Adrenal gland (tissue), 12 donors: ENCODE measurements around the gene DSE. TPM values are rescaled to one million over a fixed set of nuclear protein-coding genes. Genes with fewer than 3 reads are reported as not detected.

Experiments
- DNase-seq, 7 donors: peaks; one replicate each; pipeline ENCODE4 v3.0.0-alpha.2; 2019 to 2020
- H3K27ac ChIP-seq, 5 donors: fragments of 200-600 bp; sonication (generic) in 4 of 5; 1 replicate in 3 of 5; 2 replicates in 2 of 5; pipeline versions ENCODE4 v1.5.1 to v1.8.0; 2016 to 2020; ENCODE audit warnings: mild to moderate bottlenecking in 1 of 5
- H3K27me3 ChIP-seq: fragments of 200-600 bp; 2 replicates; pipeline ENCODE4 v1.8.0; 2021
- H3K36me3 ChIP-seq, 2 donors: fragments of 200-600 bp; replicated peaks in 1 of 2; 1 replicate in 1 of 2; 2 replicates in 1 of 2; pipeline versions ENCODE4 v1.5.1 to v1.8.0; 2018 to 2022
- H3K4me1 ChIP-seq, 2 donors: fragments of 200-600 bp; replicated peaks in 1 of 2; 1 replicate in 1 of 2; 2 replicates in 1 of 2; pipeline versions ENCODE4 v1.5.1 to v1.8.0; 2018 to 2021
- H3K4me3 ChIP-seq, 4 donors: fragments of 200-600 bp; sonication (generic) in 3 of 4; one replicate each; pipeline ENCODE4 v1.5.1; 2016 to 2018
- H3K9me3 ChIP-seq, 3 donors: fragments of 200-600 bp; sonication (generic) in 1 of 3; replicated peaks in 1 of 3; 1 replicate in 2 of 3; 2 replicates in 1 of 3; pipeline versions ENCODE4 v1.5.1 to v1.8.0; 2016 to 2021
- CTCF ChIP-seq, 6 experiments: fragments of 450-650 bp in 4 of 6; fragments of 200-600 bp in 2 of 6; sonication (generic) in 1 of 6; IDR thresholded peaks; 1 replicate in 5 of 6; 2 replicates in 1 of 6; pipeline versions ENCODE4 v1.5.1 to v1.8.0; 2016 to 2021; ENCODE audit warnings: antibody characterized with exemption in 6 of 6, mild to moderate bottlenecking in 2 of 6, moderate library complexity in 1 of 6
- POLR2A ChIP-seq, 2 donors: fragments of 450-650 bp; IDR thresholded peaks; one replicate each; pipeline ENCODE4 v1.6.1; 2017; ENCODE audit warnings: antibody characterized with exemption in 2 of 2, mild to moderate bottlenecking in 2 of 2, moderate library complexity in 1 of 2
- WGBS, 4 donors: extraction: QIAGEN DNeasy Blood & Tissue Kit in 2 of 4; methylation state at CpG; one replicate each; pipeline versions ENCODE4 v1.1.5 to v1.1.7; 2013 to 2017; 5-methylcytosine and 5-hydroxymethylcytosine counted together
- intact Hi-C, 2 donors: fragments of 100-400 bp; cut with DNase I; formaldehyde crosslinking; loops; one replicate each; pipeline versions ENCODE4 v1.14.1 to v1.15.0; 2022 to 2023
- polyA plus RNA-seq, 3 donors: library from polyadenylated mRNA; stranded (reverse); fragments of 200-250 nt in 2 of 3; fragments of 350-450 nt in 1 of 3; fragmentation: Illumina TruSeq in 1 of 3; extraction: RNeasy Lipid Tissue Mini Kit (QIAGEN cat#74804) in 1 of 3; gene quantifications; one replicate each; pipeline ENCODE4 v1.2.3, GENCODE V29; 2013 to 2014
- total RNA-seq, 9 donors: library from RNA; depleted of rRNA in 4 of 9; stranded (reverse); fragments of >200 nt in 4 of 9; fragments of 120-200 nt in 1 of 9; fragmentation: NEBNext Ultra II Directional in 1 of 9; extraction: Animal tissue kit (Norgen Biotek cat#: 25700) in 1 of 9; gene quantifications; one replicate each; pipeline versions ENCODE4 v1.1.0 to v1.2.4, GENCODE V29; 2013 to 2023
- donor health status: healthy with polysubstance abuse.
- donor health status: Bipolar disorder and iron deficiency.
- donor health status: DM: yes; HTN: yes; CAD: no.
- donor health status: DM: no; HTN: no; CAD: no.
- donor health status: DM: no; HTN: no; CAD: no.
- donor health status: DM: yes; HTN: yes; CAD: no.

Gene DSE
- total and polyA plus RNA-seq, 12 donors = 7.7 to 67.4 (median 35.0) TPM

GRCh38 chr6:116450185-116450710 is 79.5 kb downstream of the DSE start:
- Histone ChIP-seq H3K4me1 (peaks cover 3 to 16% of the 10 kb centered on the region in 2 donors), H3K27me3 (no peaks in the 10 kb centered on the region), H3K4me3 (no peak overlapping the region), H3K27ac (no peak overlapping the region), H3K9me3 (no peaks in the 10 kb centered on the region), H3K36me3 (no peaks in the 10 kb centered on the region)
- WGBS, 4 donors = 76 to 89% (median 82%) methylated on average over 1 of the region's 1 CpG
- TF ChIP-seq CTCF (IDR thresholded peaks at IDR 0.05) (no peak), POLR2A (IDR thresholded peaks at IDR 0.05) (no peak)
- intact Hi-C loops = no loop called here
- DNase-seq = no peak

GRCh38 chr6:116450769-116451740 is 80.3 kb downstream of the DSE start:
- no peak for TF ChIP-seq CTCF (IDR thresholded peaks at IDR 0.05)
- no peak for TF ChIP-seq POLR2A (IDR thresholded peaks at IDR 0.05)
- Histone ChIP-seq H3K4me1 (peaks cover 3 to 16% of the 10 kb centered on the region in 2 donors), H3K27ac (peak overlapping the region in 1 of 5 donors; percentile 53), H3K9me3 (no peaks in the 10 kb centered on the region), H3K27me3 (no peaks in the 10 kb centered on the region), H3K4me3 (no peak overlapping the region), H3K36me3 (no peaks in the 10 kb centered on the region)
- intact Hi-C loops = no loop called here
- WGBS, 4 donors = 73 to 79% (median 78%) methylated on average over 9 of the region's 9 CpGs
- no peak for DNase-seq

- Histone ChIP-seq H3K36me3 (no peaks in the 10 kb centered on the region), H3K27me3 (no peaks in the 10 kb centered on the region), H3K4me1 (peaks cover 3 to 17% of the 10 kb centered on the region in 2 donors), H3K4me3 (no peak overlapping the region), H3K9me3 (no peaks in the 10 kb centered on the region), H3K27ac (no peak overlapping the region)
- intact Hi-C loops = no loop called here
- DNase-seq = no peak
- TF ChIP-seq POLR2A (IDR thresholded peaks at IDR 0.05) (no peak), CTCF (IDR thresholded peaks at IDR 0.05) (no peak)
These were observed 81.2 kb downstream of the DSE start for GRCh38 chr6:116451916-116452315.

GRCh38 chr6:116452531-116452930 is 81.8 kb downstream of the DSE start:
- no peaks in the 10 kb centered on the region for H3K27me3 ChIP-seq
- 76 to 86% (median 82%) methylated on average over 2 of the region's 2 CpGs for WGBS, 4 donors
- intact Hi-C loops = no loop called here

More at GRCh38 chr6:116452531-116452930, 81.8 kb downstream of the DSE start:
- no peak overlapping the region for H3K4me3 ChIP-seq
- no peaks in the 10 kb centered on the region for H3K36me3 ChIP-seq
- no peak overlapping the region for H3K27ac ChIP-seq
- no peak for TF ChIP-seq POLR2A (IDR thresholded peaks at IDR 0.05)
- no peak for TF ChIP-seq CTCF (IDR thresholded peaks at IDR 0.05)
- H3K4me1 ChIP-seq = peaks cover 0 to 11% of the 10 kb centered on the region in 2 donors
- no peaks in the 10 kb centered on the region for H3K9me3 ChIP-seq
- no peak for DNase-seq
